Renal pelvis (tissue), 4 donors: ENCODE measurements around the gene ARL8A. TPM values are rescaled to one million over a fixed set of nuclear protein-coding genes. Genes with fewer than 3 reads are reported as not detected.
"Not testable (repeated sequence)": the region's sequence is repeated elsewhere in the genome, so short reads cannot be mapped to it uniquely, and the experiment has no call there.

Experiments used
- DNase-seq: peaks from one replicate; pipeline ENCODE4 v3.0.0-alpha.2; 2013
- polyA plus RNA-seq, 3 donors: library from polyadenylated mRNA; unstranded; fragments of 120-200 nt; gene quantifications; one replicate each; pipeline ENCODE4 v1.2.1, GENCODE V29; 2013; ENCODE audit not compliant: insufficient read length in 3 of 3

The ARL8A gene
- polyA plus RNA-seq, 3 donors = 41.1 to 45.2 (median 41.2) TPM

- DNase-seq = not testable (repeated sequence)
Observed at GRCh38 chr1:202180751-202181139, 36.2 kb upstream of the ARL8A start.

GRCh38 chr1:202179828-202180750 lies 35.6 kb upstream of the ARL8A start:
- no peak for DNase-seq

- DNase-seq = no peak
Observed at GRCh38 chr1:202176949-202177927, 32.7 kb upstream of the ARL8A start.

DNA sequence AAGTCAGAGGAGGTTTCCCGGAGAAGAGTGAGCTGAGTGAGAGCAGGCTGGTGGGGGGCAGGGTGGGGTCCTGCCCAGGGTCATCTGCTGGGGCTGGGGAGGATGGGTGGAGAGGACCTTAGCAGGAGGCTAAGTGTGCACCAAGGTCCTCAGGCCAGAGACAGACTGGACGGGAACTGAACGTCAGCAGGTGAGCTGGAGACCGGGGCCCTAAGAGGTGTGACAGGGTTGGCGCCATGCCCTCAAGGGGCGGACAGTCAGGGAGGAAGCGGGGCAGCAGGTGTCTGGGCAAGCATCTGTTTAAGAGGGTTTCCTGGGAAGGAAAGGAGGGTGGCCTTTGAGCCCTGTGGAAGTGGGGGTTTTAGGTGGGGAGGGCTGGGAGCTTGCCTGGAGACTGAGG lies 29.5 kb upstream of the ARL8A start:
- DNase-seq = no peak

- no peak for DNase-seq
Observed at GRCh38 chr1:202172015-202172355, 27.4 kb upstream of the ARL8A start.

DNA sequence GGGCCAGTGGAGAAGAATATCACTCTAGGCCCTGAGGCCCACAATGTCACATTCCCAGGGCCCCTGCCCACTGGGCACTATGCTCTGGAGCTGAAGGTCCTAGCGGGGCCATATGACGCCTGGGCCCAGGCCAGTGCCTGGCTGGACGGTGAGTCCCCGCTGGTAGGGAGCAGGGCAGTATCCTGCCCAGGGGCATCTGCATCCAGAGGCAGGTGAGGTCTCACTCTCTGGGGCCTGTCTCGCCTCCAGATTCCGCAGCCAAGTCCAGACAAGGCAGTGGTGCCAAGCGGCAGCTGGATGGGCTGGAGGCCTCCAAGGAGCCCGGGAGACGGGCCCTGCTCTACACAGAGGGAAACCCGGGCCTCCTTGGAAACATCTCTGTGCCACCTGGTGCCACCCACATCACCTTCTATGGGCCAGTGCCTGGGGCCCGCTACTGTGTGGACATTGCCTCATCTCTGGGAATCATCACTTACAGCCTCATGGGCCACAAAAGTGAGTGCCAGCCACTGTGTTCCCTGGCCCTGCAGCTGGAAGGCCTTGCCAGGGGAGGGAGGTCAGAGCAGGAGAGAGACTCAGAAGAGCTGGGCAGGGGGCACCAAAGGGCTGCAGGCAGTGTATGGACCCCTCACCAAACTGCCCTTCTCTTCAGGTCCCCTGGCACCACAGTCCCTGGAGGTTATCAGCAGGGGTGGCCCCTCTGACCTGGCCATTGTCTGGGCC lies 26.9 kb upstream of the ARL8A start:
- DNase-seq = no peak

DNA sequence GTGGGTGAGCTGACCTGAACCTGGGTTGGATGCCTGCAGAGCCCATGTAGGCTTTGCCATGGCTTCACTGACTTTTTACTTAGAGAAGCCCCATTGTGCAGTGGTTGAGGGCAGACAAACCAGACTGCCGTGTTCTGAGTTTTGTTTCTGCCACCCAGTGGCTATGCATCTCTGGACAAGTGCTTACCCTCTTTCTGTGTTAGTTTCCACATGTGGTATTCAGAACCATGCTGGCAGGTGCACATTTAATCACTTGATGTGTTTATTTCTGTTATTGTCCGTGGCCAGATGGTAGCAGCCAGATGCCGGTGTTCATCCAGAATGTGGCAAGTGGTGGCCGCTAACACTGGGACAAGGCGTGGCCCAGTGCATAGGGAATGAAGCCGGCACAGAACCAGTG lies 26.2 kb upstream of the ARL8A start:
- DNase-seq = no peak

DNA sequence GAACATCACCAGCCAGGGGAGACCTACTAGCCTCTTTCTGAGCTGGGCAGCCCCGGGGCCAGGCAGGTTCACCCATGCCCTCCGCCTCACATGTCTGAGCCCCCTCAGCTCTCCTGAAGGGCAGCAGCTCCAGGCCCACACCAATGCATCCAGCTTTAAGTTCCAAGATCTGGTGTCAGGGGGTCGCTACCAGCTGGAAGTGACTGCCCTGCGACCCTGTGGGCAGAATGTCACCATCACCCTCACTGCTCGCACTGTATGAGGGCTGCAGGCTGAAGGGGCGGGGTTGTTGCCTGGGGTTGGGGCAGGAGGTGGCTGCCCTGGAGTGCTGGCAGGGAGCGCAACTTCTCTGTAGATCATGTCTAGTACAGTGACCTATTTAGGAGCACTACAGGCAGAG lies 24.3 kb upstream of the ARL8A start:
- DNase-seq = no peak

DNA sequence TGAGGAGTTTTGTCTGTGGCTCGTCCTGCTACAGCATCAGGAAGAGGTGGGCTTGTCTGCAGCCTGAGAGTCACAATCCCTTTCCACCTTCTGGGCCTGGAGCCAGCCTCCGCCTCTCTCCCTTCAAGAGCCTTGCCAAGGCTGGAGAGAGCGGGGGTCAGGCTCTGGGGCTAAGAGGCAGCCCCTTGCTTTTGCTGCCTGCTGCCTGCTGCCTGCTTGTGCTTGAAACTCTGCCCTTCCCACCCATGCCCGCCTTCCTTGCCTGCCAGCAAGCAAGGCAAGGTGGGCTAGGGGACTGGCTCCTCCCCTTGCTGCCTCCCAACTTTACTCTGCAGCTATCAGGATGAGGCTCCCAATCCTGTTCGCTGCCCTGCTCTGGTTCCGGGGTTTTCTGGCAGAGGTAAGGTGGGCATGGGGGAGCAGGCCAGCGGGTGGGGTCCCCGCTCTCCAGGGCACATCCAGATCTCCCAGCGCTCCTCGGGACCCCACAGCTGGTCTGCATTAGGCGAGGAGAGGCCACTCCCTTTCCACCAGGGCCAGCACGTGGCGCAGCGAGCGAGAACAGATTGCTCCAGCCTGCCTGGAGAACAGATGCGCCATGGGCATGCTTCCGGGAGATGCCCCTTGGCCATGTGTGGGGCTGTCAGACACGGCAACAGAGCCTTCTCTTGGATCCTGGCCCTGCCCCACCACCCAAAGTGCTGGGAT lies 23.3 kb upstream of the ARL8A start:
- no peak for DNase-seq

DNA sequence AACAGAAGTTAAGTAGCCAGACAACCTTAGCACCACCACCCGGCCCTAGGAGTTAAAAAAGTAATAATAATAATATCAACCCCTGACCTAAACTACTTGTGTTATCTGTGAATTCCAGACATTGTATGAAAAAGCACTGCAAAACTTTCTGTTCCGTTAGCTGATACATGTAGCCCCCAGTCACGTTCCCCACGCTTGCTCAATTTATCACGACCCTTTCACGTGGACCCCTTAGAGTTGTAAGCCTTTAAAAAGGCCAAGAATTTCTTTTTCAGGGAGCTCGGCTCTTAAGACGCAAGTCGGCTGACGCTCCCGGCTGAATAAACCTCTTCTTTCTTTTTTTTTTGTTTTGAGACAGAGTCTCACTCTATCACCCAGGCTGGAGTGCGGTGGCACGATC lies 22.5 kb upstream of the ARL8A start:
- not testable (repeated sequence) for DNase-seq

GRCh38 chr1:202165942-202166843 lies 21.7 kb upstream of the ARL8A start:
- DNase-seq = no peak

DNA sequence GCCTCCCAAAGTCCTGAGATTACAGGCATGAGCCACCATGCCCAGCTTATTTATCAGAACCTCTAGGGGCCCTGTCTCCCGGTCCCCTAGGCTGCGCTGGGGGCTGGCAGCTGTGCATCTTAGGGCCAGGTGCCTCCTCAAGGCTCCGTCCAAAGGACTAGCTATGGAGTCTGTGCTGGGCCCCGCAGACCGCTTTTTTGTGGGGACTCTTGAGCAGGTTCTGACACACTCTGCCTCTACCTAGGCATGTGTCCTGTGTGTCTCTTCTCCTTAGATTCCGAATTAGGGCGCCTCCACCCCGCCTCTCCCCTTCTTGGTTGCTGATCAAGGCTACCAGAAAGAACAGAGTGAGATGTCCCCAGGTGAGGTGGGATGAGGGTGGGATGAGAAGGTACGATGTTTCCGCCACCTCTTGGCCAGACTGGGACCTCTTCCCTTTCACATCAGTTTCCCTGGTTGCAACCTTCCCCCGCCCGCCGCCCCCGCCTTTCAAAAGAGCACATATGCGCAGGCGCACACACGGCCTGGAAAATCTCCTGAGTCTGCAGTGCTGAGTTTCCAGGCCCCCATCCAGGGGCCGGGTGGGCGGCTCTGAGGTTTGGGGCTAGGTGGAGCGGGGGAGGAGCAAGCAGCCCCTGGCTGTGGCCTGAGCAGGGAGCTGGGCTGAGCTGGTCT lies 20.9 kb upstream of the ARL8A start:
- DNase-seq = no peak

GRCh38 chr1:202164271-202165037 lies 19.9 kb upstream of the ARL8A start:
- DNase-seq = no peak

DNA sequence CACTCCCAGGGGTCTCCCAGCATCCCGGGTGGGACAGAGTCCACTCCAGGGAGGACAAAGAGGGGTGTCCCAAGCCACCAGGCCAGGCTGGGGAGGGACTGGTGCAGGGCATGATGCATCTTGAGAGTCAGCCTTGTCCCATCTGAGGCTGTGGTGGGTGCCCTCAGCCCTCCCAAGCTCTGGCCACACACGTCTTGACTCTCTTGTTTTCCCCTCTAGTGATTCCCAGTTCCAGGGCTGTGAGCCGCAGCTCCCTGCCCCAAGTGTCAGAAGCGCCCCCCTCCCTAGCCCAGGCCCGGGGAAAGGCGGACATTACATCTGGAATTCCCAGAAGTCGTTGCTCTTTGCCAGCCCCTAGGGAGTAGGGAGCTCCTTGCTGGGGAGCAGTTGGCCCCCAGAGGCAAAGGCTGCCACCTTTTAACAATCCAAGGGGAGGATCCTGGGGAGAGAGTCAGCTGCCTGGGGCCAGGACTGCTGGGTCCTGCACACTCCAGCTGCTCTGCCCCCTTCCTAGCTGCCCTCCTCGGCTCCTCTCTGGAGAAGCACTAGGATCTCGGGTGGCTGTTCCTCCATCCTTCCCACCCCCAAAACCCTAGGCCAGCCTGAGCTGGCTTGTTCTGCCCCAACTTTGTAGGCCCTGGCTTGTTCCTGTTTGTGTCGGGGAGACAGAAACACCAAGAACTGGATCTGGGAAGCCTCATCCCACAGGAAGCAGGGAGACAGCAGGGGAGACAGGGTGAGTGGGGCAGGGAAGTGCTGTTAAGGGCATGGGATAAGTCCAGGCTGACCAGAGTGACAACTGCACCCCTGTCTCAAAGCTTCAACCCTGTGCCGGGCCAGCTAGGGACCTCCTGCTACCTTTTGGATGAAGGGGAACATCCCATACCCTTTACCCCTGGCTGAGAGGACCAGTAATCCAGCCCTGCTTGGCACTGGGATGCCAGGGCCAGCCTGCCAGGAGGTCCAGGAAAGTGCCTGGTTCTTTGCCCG lies 19.0 kb upstream of the ARL8A start:
- DNase-seq = no peak

DNA sequence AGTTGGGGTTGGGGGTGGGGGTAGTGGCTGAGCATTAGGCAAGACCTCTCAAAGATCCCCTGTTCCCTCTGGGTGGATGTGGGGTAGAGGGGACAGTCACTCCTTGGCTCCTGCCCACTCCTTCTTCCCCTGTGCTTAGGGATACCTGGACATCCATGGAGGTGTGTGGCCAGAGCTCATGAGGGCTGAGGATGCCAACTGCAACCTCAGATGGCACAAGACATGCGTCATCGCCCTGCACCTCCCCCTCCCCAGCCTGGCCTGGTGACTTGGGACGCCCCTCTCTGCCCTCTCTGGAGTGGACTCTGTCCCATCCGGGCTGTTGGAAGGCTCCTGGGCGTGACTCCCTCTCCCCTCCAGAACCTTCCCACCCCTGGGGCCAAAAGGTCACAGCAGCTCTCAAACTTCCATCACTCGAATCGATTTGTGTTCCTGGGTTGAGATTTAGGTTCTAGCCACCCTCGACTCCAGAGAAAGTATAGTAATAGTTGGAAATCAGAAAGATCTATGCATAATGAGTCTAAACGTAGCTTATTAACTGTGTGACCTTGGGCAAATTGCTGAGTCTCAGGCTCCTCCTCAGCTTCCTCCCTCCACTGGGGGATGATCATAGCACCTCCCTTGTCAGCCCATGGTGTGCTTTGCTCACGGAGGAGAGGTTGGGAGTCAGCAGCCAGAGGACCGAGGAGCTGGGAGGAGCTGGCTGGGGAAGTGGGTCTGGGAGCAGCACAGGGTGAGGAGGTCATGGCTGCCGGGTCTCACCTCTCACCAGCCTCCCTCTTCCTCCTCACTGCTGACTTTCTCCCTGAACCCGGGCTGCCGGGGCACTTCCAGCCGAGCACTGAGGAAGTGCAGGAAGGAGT lies 18.1 kb upstream of the ARL8A start:
- no peak for DNase-seq

DNA sequence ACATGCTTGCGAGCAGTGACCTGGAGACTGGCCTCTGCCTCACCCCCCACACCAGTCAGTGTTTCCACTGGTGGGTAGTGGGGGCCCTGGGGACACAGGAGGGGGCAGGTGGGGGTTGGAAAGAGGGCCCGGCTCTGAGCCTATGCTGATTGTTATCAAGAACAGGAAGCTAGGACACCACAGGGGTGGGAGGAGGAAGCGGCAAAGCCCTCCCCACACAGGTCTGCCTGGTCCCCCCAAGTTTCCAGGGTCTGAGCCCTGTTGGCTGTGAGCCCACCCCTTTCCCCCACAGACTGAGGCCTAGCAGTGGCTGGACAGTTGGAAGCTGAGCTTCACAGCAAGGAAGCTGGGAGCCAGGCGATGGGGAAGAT lies 17.5 kb upstream of the ARL8A start:
- no peak for DNase-seq
